ENCODE measurements around the gene ALPK3.

- TF ChIP-seq EP300 (IDR thresholded peaks at IDR 0.05; ENCODE audit: borderline replicate concordance), result no peak
- no peak for TF ChIP-seq YY1 (IDR thresholded peaks at IDR 0.05; ENCODE audit: low read depth)
Observed at GRCh38 chr15:84880007-84880406, 62.9 kb downstream of the ALPK3 start.

All from Ishikawa (cell line).